ENCODE data around the gene TRIM47.

DNA sequence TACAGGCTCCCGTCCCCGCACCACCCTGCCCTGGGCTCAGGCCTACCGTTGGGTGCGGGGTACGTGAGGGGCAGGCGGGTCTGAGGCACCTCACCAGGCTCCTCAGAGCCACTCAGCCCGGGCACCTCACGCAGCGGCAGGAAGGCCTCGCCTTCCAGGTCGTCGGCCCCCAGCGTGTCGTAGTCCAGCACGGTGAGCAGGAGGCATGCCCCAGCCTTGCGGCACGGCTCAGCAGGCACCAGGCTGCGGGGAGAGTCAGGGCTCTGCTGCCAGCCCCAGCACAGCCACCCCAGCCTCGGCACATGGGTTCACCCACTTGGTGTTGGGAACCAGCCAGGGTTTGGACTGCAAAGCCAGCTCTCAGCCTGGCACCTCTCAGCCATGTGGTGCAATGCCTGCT, 49.6 kb downstream of the TRIM47 start:
- no peak for TF ChIP-seq TEAD4 (IDR thresholded peaks at IDR 0.05)
- TF ChIP-seq, protein P1, sequence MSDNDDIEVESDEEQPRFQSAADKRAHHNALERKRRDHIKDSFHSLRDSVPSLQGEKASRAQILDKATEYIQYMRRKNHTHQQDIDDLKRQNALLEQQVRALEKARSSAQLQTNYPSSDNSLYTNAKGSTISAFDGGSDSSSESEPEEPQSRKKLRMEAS (IDR thresholded peaks at IDR 0.05): no peak
- TF ChIP-seq, protein P2, sequence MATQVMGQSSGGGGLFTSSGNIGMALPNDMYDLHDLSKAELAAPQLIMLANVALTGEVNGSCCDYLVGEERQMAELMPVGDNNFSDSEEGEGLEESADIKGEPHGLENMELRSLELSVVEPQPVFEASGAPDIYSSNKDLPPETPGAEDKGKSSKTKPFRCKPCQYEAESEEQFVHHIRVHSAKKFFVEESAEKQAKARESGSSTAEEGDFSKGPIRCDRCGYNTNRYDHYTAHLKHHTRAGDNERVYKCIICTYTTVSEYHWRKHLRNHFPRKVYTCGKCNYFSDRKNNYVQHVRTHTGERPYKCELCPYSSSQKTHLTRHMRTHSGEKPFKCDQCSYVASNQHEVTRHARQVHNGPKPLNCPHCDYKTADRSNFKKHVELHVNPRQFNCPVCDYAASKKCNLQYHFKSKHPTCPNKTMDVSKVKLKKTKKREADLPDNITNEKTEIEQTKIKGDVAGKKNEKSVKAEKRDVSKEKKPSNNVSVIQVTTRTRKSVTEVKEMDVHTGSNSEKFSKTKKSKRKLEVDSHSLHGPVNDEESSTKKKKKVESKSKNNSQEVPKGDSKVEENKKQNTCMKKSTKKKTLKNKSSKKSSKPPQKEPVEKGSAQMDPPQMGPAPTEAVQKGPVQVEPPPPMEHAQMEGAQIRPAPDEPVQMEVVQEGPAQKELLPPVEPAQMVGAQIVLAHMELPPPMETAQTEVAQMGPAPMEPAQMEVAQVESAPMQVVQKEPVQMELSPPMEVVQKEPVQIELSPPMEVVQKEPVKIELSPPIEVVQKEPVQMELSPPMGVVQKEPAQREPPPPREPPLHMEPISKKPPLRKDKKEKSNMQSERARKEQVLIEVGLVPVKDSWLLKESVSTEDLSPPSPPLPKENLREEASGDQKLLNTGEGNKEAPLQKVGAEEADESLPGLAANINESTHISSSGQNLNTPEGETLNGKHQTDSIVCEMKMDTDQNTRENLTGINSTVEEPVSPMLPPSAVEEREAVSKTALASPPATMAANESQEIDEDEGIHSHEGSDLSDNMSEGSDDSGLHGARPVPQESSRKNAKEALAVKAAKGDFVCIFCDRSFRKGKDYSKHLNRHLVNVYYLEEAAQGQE (IDR thresholded peaks at IDR 0.05; ENCODE audit: low read depth): no peak
- TF ChIP-seq EP300 (IDR thresholded peaks at IDR 0.05; ENCODE audit: borderline replicate concordance): no peak
- no peak for TF ChIP-seq YY1 (IDR thresholded peaks at IDR 0.05; ENCODE audit: low read depth)

All from Ishikawa (cell line).